ENCODE data around the gene HHAT.

Gene HHAT

GRCh38 chr1:210500831-210501230 is 172.1 kb downstream of the HHAT start:
- DNase-seq = no peak

GRCh38 chr1:210504286-210504685 is 175.6 kb downstream of the HHAT start:
- no peak for DNase-seq

GRCh38 chr1:210505601-210506496 is 177.1 kb downstream of the HHAT start:
- DNase-seq = no peak

GRCh38 chr1:210506689-210507088 is 178.0 kb downstream of the HHAT start:
- no peak for DNase-seq

- DNase-seq = peak; percentile 53
These were observed 187.5 kb downstream of the HHAT start for GRCh38 chr1:210516092-210516656.

- peak; percentile 68 for DNase-seq
These were observed 188.2 kb downstream of the HHAT start for GRCh38 chr1:210516697-210517459.

GRCh38 chr1:210523830-210524229 is 195.1 kb downstream of the HHAT start:
- no peak for DNase-seq

GRCh38 chr1:210525716-210526454 is 197.2 kb downstream of the HHAT start:
- no peak for DNase-seq

GRCh38 chr1:210527091-210527490 is 198.4 kb downstream of the HHAT start:
- peak; percentile 21 for DNase-seq

GRCh38 chr1:210531475-210532222 is 202.9 kb downstream of the HHAT start:
- peak; percentile 27 for DNase-seq

GRCh38 chr1:210532223-210532598 is 203.5 kb downstream of the HHAT start:
- DNase-seq = no peak

- DNase-seq = peak; percentile 79
These were observed 207.1 kb downstream of the HHAT start for GRCh38 chr1:210535761-210536160.

GRCh38 chr1:210536254-210536961 is 207.7 kb downstream of the HHAT start:
- peak; percentile 73 for DNase-seq

- DNase-seq = no peak
These were observed 211.6 kb downstream of the HHAT start for GRCh38 chr1:210540288-210540687.

- no peak for DNase-seq
These were observed 213.1 kb downstream of the HHAT start for GRCh38 chr1:210541680-210542358.

- DNase-seq = peak; percentile 21
These were observed 223.2 kb downstream of the HHAT start for GRCh38 chr1:210551899-210552298.

- DNase-seq = peak; percentile 54
These were observed 225.0 kb downstream of the HHAT start for GRCh38 chr1:210553711-210554110.

- DNase-seq = no peak
These were observed 225.7 kb downstream of the HHAT start for GRCh38 chr1:210554382-210554781.

GRCh38 chr1:210556475-210556874 is 227.8 kb downstream of the HHAT start:
- no peak for DNase-seq

GRCh38 chr1:210557426-210558077 is 228.8 kb downstream of the HHAT start:
- DNase-seq = no peak

Data from eye (tissue), 1 donor.